Activated CD4-positive, alpha-beta T cell treated with anti-CD3 and anti-CD28 coated beads, Interleukin-2, Interleukin-4, amounts not matched to agents 100 ng/mL and 50 ng/mL, durations not matched to agents 16 hours and 8 hours (primary cell): ENCODE data around the gene RDX.

ENCODE experiments used
- DNase-seq: peaks from one replicate; pipeline ENCODE4 v3.0.0-alpha.2; 2020; ENCODE audit warnings: low spot score

The RDX gene

DNA sequence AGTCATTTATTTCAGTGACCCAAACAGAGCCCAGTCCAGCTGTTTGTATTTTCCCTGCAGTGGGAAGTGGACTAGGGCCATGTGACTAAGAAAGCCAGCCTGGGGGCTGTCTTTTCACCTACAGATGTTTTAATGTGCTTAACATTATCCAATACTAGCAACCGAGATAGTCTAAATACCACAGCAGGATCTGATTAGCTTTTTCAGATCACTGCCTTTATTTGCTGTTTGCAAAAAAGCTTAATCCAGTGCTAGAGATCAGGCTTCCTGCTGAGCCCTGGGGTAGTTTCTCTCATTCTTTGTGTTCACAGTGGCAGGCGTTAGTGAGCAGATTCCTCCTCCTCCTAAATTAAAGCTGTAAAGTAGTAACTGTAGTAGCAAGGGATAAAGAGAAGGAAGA lies 168.3 kb downstream of the RDX start:
- DNase-seq: no peak

DNA sequence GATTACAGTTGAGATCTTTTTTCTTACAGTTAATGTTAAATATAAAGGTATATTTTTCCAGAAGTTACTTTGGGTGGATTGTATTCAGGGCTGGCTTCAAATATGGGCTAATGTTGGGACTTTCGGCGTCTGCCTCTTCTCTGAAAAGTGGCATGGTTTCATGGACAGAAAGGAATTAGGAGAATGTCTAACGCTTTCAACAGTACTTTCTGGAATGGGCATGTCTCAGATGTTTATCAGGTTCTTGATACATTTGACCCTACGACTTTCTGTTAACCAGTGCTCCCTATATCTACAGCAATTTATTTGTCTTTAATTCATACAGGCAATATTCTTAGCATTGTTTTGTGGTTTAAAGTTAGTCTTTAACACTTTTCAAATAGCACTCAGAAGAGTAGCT lies 169.5 kb downstream of the RDX start:
- no peak for DNase-seq

DNA sequence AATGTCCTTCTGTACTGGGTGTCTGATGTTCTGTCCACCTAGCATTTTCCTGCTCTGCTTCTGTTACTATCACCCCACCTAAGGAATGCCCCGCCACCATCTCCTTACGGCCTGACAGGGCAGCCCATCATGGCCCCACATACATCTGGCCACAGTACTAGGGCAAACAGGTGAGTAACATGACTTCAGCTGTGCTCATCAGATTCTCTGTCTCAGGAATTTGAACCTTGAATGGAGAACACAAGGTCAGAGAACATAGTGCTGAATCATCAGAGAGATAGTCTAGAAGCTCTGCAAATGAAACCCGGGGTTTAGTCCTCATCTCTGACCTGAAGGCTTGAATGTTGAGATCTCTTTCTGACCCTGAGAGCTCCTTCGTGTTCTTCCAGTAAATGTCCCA lies 170.8 kb downstream of the RDX start:
- no peak for DNase-seq
